CD4-positive, alpha-beta T cell treated with Interferon alpha-2 for 1 hour (primary cell): ENCODE results near the gene SLC30A3.

Experiments used
- DNase-seq, 2 donors: peaks; one replicate each; pipeline ENCODE4 v3.0.0-alpha.2; 2020 to 2022

The SLC30A3 gene

DNA sequence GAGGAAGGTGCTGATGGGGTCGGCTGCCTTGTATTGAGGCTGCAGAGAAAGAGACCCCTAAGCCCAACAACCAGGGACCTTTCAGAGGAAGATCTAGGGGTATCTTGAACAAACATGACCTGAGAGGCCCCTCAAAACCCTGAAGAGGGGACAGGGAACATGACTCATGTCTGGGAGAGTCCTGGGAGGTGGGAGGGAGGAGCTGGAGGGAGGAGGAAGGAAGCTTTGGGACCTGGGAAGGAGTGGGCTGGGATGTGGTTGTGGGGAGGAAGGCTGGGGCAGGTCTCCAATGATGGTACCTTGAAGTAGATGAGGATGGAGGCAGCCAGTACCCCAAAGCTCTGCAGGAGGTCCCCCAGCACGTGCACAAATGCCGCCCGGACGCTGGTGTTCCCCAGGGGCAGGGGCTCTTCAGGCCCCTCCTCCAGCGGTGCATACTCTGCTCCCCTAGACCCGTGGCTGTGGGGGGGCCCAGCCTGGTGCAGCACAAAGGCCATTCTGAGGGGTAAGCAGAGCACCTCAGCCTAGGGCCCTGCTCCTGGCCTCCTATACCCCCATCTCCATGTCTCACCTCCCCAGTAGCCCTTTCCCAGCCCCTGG, 5.9 kb downstream of the SLC30A3 start:
- no peak for DNase-seq

DNA sequence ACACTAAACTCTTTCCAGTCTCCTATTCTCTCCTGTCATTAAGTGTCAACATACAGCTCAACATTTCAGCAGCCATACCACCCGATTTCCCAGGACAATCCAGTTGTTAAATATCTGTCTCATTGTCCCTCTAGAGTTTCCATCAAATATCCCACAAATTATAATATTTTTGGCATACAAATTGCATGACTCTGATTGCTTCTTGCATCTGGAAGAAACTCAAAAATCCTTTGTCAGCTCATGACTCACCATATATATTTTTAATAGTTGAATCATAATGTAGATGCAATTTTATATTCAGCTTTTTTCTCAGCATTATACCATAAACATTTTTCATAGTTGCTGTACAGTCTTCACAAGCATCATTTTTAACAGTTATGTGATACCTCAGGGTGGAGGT, 7.2 kb downstream of the SLC30A3 start:
- no peak for DNase-seq

DNA sequence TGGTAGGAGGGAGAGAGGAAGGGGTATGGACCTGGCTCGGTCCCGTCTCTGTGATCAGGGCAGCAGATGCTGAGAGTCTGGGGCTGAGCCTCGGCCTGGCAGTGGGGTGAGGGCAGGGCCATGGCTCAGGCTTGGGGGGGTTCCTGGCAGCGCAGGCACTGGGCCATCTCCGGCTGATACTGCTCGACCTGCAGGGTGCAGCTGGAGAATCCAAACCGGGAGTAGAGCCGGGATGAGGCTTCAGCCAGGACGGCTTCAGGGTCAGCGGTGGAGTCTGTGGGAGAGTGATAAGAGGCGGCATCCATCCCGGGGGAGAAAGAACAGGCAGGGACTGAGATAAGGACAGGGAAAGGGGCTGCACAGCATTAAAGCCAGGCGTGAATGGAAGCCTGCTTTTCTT, 7.7 kb downstream of the SLC30A3 start:
- no peak for DNase-seq

DNA sequence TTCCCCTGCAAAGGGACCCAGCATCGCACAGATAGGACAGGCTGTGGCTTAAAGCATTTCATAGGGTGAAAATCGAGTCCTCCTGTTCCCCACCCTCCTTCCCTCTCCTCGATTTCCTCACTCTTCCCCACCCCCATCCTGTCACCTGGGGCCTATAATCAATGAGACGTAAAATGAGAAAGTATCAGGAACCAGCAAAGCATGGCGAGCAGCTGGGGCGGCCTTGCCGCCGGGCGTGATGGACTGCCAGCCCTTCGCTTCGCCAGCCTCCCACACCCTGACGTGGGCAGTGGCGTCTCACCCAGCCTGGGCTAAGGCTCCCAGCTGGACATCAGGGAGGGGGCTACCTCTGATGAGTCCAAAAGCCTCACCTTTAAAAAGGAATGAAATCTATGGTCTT, 11.1 kb downstream of the SLC30A3 start:
- DNase-seq = no peak

DNA sequence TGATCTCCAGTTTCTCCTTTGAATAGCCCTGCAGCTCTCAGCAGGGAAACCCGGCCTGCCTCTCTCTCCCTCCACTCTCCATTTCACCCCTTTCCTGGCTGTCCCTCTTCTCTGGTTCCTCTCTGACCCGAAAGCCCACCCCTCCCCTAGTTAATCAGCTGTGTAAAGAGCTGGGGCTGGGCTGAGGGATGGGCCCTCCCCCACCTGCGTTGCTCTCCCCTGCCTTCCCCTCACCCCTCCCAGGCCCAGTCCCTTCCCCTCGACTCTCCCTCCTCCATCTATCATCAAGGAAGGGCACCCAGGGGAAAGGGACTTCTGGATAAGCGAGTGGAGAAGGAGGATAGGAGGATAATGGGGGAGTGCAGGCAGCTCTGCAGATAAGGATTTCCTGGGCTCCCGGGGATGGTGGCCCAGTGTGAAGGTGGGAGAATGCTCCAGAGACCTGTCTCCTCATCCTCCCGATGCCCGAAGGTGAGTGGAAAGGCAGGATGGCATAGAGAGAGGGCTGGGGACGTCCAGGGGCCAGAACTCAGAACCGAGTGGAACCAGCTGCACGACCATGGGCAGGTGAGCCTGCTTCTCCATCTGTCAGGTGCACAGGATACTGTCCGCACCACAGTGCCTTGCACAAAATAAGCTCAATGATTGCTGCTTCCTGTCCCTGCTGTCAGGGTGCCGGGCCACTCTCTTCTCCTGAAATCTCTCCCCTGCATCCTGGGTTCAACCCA, 12.0 kb downstream of the SLC30A3 start:
- no peak for DNase-seq

DNA sequence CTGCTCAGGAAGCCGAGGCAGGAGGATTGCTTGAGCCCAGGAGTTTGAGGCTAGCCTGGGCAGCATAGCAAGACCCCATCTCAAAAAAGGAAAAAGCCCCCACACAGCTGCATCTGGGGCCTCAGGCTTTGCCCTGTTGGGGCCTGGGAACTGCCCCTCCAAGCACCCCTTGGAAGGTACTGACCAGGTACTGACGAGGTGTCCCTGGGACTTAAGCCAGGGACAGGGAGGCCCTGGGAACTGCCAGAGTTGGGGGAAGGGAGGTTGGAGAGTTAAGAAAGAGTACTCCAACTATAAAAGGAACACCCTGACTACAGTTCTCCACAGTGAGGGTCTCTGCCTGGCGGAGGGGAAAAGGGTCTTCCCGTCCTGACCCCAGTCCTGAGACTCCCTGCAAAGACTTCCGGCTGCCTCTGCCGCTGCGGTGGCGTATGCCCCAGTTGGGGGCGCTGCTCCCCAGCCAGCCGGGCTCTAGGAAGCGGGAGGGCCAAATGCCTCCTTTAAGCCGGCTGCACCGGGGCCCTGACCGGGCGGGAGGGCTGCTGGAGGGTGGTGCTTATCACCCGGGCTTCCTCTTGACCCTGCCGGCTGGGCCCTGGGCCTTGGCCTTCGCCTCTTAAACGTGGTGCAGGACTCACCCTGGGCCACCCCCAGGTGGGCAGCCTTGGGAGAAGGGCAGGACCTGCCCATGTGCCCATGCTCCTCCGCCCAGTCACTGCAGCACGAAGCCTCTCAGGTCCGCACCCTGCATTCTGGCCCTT, 12.8 kb downstream of the SLC30A3 start:
- DNase-seq = peak; percentile 27 to 43

DNA sequence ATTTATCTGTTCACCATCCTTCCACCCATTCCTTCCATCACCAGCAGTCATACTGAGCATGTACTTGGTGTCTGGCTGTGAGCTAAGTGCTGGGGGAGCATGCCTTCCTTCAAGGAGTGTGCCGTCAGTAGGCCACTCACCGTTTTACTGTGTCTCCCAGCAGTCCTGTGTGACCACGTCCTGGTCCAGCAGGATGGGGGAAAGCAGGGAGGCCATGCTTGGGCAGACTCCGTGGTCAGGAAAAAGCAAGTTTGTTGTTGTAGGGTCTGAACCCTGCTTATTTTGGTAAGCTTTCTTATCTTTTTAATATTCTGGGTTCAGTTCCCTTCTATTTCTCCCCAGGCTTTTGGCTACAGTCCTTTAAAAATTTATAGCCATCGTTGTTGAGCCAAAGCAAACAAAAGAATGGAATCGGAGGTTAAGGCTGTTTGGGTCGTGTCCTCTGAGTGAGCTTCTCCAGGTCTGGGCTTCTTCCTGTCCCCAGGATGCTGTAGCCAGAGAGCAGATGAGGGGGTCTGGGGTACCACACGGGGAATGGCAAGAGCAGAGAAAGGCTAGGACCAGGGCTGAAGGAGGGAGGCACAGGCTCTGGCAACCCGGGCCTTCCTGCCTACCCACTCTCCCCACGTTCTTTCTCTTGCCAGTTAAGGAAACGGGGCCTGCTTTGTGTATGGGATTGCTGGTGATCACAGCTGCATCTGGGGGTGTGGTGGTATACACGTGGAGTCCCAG, 13.5 kb downstream of the SLC30A3 start:
- DNase-seq = no peak

DNA sequence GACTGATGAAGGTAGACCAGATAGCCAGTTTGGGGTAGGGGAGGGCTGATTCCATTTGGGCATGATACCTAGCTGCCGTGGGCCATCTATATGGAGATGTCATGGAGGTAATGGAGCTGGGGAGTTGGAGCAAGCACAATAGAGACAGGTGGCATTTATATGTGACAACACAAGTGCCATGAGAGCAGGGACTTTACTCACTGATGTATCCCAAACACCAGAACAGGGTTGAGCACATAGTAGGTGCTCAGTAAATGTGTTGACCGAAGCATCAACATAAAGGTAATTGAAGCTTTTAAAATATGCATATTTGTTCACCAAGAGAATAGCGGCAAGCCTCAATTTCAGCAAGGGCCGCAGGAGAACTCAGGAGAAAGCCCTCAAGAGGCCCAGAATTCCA, 15.0 kb downstream of the SLC30A3 start:
- no peak for DNase-seq

DNA sequence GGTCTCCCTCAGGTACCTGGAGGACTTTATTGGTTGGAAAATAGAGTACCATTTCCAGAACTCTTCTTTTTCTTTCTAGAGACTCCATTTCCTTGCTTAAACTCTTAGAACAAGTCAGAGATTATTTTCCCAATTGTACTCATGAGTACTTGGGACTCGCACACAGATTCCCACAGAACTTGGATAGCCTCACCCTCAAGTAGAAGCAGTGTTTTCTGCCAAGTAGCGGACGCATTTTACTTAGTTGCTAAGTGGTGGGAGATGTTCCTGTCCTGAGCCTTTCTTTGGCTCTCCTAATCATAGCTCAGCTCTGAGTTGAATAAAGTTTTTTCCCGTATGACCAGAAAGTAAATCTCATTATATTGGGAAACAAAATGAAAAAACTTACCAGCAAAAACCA, 17.2 kb downstream of the SLC30A3 start:
- DNase-seq = no peak

DNA sequence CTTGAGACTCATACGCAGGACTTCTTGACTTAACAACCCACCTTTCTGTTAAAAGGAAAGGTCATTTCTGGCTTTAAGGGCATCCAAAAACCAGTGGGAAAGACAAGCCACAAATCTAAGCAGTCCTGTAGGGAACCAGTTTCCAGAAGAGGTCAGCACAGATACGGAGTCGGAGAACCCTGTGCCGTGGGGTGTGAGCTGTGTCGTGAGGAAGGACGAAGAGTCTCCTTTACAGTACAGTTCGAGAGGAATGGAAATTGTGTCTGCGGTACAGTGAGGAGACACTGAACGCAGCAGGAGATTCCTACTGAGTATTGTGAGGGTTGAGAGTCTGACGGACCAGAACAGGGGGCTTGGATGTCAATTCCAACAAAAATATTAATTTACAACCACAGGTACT, 17.7 kb downstream of the SLC30A3 start:
- DNase-seq = no peak

DNA sequence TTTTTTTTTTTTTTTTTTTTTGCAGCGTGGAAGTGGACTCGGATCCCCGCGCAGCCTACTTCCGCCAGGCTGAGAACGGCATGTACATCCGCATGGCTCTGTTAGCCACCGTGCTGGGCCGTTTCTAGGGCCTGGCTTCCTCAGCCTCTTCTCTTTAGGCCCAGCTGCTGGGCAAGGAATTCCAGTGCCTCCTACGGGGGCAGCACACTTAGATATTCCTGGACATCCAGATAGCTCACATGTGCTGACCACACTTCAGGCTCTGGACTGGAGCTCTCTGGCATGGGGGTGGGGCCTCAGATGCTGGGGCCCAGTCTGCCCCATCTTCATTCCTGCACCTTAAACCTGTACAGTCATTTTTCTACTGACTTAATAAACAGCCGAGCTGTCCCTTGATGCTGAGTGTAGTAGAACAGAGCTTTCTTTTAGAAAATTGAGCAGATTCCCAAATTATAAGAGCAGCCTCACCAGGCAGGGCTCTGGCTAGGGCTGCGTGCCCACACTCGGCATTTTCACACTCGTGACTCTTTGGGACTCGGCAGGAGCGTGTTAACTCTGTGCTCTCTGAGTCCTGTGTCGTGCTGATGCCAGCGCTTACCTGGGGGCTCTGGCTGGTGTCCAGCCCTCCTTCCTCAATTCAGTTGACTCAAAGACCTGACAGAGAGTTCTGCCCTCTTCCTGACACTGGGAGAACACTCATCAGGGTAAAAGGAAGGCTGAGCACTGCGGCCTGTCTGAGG, 19.3 kb downstream of the SLC30A3 start:
- no peak for DNase-seq

DNA sequence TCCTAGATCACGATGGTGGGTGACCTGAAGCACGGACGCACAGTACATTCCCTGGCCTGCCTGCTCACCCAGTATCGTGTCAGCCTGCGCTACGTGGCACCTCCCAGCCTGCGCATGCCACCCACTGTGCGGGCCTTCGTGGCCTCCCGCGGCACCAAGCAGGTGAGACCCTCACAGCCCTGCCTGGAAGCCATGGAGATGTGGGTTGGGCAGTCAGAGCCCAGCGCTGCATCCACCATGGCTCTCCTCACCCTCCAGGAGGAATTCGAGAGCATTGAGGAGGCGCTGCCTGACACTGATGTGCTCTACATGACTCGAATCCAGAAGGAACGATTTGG, 20.3 kb downstream of the SLC30A3 start:
- DNase-seq = no peak

DNA sequence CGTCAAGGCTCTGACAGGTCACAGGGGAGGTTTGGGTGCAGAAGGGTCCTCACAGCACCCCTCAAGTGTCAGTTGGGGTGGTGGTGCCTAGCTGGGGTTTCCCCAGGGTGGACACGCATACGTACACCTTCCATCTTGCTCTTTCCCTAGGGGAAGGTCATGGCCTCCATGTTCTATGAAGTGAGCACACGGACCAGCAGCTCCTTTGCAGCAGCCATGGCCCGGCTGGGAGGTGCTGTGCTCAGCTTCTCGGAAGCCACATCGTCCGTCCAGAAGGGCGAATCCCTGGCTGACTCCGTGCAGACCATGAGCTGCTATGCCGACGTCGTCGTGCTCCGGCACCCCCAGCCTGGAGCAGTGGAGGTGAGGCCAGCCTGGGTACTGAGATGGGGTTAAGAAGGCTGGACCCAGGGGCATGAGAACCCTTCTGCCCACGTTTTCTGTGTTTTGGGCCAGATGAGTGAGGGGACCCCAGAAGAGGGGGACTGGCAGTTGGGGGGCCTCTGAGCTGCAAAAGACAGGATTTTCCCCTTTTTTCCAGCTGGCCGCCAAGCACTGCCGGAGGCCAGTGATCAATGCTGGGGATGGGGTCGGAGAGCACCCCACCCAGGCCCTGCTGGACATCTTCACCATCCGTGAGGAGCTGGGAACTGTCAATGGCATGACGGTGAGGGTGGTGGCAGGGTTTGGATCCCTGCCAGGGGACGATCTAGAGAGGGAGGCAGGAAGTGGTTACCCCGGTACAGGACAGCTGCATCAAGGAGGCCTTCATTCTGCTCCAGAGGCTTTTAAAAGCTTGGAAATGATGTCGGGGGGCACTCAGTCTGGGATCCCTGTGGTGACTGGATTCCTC, 20.9 kb downstream of the SLC30A3 start:
- peak in 1 of 2 donors; percentile 14 for DNase-seq

DNA sequence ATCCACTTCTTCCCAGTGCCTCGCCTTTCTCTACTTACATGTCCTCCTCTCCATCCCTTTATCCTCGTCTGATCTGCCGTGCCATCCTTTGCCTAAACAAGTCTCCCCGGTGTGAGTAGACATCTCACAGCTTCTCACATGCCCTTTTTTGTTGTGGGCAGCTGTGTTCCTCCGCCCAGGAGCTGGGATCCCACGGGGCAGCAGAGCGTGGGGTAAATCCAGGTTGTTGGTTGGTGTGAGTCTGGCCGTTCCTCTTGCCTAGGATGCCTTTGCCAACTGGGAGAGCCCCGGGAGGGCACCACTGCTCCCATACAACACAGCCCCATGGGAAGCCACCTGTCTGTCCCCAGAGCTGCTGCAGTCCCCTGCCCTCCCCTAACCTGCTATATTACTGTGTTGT, 22.4 kb downstream of the SLC30A3 start:
- no peak for DNase-seq

DNA sequence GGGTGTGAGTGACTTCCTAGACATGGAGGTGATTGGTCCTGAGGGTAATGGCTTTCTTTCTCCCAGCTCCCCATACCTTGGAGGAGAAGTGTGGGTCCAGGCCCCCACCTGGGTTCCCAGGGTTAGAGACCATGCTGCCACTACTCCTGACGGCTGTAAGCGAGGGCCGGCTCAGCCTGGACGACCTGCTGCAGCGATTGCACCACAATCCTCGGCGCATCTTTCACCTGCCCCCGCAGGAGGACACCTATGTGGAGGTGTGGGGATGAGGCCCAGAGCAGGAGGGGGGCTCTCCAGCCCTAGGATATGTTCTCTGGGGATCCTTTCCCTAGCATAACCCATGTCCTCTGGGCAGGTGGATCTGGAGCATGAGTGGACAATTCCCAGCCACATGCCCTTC, 23.9 kb downstream of the SLC30A3 start:
- no peak for DNase-seq

DNA sequence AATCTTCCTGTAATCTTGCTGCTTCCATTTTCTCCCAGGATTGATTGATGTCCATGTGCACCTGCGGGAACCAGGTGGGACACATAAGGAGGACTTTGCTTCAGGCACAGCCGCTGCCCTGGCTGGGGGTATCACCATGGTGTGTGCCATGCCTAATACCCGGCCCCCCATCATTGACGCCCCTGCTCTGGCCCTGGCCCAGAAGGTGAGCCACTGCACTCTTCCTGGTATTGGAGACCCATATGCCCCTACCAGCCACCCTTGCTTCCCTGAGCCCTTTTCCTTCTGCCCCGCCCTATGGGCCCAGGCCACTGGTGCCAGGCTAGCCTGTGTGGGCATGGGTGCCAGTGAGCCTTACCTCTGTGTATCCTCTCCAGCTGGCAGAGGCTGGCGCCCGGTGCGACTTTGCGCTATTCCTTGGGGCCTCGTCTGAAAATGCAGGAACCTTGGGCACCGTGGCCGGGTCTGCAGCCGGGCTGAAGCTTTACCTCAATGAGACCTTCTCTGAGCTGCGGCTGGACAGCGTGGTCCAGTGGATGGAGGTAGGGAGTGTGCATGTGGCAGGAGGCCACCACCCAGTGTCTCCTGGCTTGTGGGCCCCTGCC, 25.4 kb downstream of the SLC30A3 start:
- no peak for DNase-seq

DNA sequence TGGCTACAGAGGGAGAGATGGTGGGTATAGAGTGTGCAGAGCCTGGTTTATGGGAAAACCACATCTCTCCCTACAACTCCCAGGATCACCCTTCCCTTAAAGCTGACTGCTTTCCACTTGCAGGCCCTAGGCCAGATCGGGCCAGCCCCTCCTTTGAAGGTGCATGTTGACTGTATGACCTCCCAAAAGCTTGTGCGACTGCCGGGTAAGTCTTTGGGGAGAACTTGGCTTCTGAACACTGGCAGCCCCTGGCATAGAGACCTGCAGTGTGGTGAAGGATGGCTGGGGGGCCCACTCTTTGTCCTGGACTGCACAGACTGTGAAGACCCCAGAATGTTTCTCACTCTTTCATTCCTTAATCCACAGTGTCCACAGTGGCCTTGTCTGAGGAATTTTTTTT, 26.2 kb downstream of the SLC30A3 start:
- DNase-seq = no peak

DNA sequence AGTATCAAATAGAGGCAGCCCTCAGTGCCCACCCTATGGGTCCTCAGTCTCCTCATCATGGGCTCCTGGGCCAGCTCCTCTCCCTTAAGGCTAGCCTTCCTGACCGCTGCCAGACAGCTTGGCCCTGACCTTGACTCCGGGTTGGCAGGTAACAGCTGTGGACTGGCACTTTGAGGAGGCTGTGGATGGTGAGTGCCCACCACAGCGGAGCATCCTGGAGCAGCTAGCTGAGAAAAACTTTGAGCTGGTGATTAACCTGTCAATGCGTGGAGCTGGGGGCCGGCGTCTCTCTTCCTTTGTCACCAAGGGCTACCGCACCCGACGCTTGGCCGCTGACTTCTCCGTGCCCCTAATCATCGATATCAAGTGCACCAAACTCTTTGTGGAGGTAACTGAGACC, 26.7 kb downstream of the SLC30A3 start:
- DNase-seq = no peak

DNA sequence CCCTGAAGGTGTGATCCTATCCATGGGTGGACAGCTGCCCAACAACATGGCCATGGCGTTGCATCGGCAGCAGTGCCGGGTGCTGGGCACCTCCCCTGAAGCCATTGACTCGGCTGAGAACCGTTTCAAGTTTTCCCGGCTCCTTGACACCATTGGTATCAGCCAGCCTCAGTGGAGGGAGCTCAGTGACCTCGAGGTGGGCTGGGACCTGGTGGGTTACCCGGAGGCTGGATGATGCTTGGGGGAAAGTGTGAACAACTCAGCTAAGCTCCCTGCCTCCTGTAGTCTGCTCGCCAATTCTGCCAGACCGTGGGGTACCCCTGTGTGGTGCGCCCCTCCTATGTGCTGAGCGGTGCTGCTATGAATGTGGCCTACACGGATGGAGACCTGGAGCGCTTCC, 29.5 kb downstream of the SLC30A3 start:
- no peak for DNase-seq

DNA sequence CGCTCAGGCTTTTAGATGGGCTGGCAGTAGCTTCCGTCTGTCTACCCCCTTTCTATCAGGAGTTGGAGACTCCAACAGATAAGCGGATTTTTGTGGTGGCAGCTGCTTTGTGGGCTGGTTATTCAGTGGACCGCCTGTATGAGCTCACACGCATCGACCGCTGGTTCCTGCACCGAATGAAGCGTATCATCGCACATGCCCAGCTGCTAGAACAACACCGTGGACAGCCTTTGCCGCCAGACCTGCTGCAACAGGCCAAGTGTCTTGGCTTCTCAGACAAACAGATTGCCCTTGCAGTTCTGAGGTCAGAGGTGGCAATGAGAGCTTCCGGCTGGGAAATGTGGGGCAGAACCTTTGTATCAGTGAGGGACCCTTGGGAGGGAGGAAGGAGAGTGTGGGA, 30.9 kb downstream of the SLC30A3 start:
- no peak for DNase-seq

DNA sequence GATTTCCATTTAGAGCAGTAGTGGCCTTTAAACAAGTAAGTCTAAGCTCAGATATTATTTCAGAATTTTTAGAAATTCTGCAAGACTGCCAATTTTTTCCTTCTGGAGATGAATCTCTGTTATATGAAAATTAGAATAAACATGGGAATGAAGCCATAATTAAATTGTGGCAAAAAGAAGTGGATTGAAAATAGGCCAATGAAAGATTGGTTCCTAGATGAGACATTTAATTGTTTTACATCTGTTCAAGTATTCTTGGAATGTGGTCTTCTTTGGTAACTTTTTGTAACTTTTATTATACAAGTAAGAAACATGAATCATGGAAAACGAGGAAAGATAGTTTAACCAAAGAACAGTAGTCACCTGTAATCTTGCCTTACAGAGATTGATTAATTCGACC, 35.3 kb downstream of the SLC30A3 start:
- DNase-seq = no peak

DNA sequence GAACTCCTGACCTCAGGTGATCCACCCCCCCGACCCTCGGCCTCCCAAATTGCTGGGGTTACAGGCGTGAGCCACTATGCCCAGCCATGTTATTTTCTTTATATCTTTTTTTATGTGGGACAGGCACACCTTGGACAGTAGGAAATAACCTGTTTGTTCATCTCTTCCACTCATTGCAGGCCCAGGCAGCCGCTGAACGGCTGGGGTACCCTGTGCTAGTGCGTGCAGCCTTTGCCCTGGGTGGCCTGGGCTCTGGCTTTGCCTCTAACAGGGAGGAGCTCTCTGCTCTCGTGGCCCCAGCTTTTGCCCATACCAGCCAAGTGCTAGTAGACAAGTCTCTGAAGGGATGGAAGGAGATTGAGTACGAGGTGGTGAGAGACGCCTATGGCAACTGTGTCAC, 37.3 kb downstream of the SLC30A3 start:
- DNase-seq = no peak
